Rectal smooth muscle tissue (tissue), 1 donor: Measurements from ENCODE around the gene IGSF9B.

ENCODE experiments used
- H3K27ac ChIP-seq: one replicate; pipeline ENCODE4 v1.7.0; 2013; ENCODE audit warnings: low read depth, low read length, inconsistent platforms
- H3K27me3 ChIP-seq: one replicate; pipeline ENCODE4 v1.7.0; 2013; ENCODE audit warnings: low read length; ENCODE audit not compliant: control insufficient read depth, insufficient read depth
- H3K36me3 ChIP-seq: one replicate; pipeline ENCODE4 v1.7.0; 2013; ENCODE audit warnings: low read length; ENCODE audit not compliant: control insufficient read depth, insufficient read depth
- H3K4me1 ChIP-seq: one replicate; pipeline ENCODE4 v1.7.0; 2013; ENCODE audit warnings: low read length; ENCODE audit not compliant: control insufficient read depth, insufficient read depth
- H3K4me3 ChIP-seq: one replicate; pipeline ENCODE4 v1.7.0; 2013; ENCODE audit warnings: low read length
- H3K9ac ChIP-seq: one replicate; pipeline ENCODE4 v1.7.0; 2013; ENCODE audit warnings: low read length

The IGSF9B gene

DNA sequence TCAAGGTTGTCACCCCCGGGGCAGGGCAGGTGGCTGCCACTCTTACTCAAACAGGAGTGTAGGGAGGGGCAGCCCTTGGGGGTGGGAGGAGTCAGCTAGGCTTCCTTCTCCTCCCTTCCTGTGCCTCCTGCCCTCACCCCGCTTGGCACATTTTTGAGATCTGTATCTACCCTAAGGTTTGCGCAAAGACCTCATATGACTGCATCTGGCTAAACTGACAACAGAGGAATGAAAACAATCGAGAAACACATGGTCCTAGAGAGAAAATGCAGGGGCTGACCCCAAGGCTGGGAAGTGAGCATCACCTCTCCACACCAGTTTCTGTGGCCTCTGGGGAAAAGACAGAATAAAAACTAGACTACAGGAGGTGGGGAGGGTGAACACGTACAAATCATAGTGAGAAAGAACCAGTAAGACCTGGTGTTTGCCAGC, 28.1 kb downstream of the IGSF9B start:
- Histone ChIP-seq H3K27ac (no peak overlapping the region), H3K4me1 (no peaks in the 10 kb centered on the region), H3K9ac (no peak overlapping the region), H3K36me3 (peaks cover 16% of the 10 kb centered on the region), H3K27me3 (no peaks in the 10 kb centered on the region), H3K4me3 (no peak overlapping the region)

DNA sequence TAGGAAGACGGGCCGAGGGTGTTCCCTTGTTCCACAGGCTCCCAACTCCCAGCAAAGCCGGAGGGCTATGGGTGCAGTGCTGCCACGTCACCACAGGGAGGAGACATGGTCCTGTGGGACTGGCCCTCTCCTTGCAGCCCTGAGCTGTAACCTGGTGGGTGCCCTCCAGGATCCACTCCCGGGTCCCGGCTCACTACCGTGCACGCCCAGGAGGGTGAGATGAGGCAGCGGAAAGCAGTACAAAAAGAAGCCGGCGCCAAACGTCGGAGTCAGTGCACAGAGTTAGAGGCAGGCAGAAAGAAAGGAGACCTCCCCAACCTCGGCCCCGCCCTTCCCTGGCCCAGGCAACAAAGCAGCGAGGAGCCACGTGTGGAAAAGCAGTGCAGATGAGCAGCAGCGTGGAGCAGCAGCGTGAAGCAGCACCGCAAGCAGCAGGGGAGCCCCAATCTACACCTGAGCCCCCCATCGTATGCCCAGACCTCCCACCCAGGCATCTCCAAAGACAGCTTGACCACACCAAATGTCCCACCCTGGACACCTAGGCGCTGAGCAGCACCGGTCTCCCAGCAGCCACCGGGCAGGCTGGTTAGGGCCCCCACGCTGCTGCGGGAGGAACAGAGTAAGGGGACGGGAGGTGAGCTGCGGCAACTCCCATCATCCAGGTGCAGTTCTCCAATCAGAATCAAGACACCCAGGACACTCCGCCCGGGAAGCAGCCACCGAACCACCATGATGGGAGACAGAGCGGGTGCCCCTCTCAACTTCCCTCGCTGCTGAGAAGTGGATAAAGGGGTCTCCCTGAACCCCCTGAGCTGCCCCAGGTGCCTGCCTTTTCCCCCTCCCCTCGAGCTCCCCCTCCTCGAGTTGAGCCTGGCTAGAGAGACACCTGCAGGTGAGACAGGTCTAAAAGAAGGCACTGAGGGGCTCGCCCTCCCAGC, 28.8 kb downstream of the IGSF9B start:
- no peaks in the 10 kb centered on the region for H3K27me3 ChIP-seq
- H3K36me3 ChIP-seq: peaks cover 16% of the 10 kb centered on the region
- no peak overlapping the region for H3K27ac ChIP-seq
- H3K4me1 ChIP-seq: no peaks in the 10 kb centered on the region
- peak overlapping the region; percentile 33 for H3K4me3 ChIP-seq
- no peak overlapping the region for H3K9ac ChIP-seq

DNA sequence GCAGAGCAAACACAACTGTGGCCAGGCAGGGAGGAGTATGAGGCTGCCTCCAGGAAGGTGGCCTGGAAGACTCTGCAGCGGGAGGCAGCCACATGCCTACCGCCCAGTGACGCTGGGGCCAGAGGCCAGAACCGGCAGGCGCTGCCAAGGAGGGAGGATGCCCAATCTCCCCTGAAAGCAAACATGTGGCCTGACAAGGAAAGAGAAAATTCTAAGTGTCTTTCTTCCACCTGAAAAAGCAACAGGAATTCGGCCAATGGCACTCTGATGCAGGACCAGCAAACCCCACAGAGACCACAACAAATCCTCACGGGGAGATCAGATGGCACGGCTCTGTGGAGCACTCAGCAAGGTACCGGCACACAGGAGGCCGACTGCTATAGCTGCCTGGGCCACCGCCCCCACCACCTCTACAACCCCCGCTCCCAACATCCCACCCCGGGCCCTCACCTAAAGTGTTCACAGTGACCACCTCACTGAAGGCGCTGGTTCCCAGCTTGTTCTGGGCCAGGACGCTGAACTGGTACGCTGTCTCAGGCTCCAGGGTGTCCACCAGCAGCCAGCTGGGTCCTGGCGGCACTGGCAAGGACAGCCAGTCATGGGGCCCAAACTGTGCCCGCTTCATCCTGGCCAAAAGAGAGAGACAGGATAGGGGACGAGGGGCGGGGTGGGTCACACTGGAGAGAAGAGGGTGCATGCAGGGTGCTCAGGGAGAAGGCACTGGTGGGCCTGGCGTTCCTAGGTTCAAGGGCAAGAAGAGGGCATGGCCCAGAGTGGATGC, 30.1 kb downstream of the IGSF9B start:
- peaks cover 16% of the 10 kb centered on the region for H3K36me3 ChIP-seq

DNA sequence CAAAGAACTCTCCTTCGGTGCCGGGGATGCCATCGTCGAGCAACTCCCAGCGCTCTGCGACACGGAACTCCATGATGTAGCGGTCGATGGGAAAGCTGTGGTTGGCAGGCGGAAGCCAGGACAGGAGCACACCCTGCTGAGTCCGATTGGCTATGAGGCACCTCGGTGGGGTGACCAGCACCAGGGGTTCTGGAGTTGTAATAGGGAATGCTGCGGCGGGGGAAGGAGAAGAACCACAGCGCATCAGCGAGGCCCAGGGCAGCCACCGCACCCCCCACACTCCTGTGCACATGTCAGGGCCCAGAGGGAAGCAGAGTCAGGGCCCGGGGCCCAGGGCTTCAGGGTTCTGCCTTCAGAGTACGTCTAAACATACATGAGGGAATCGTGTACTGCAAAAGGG, 31.0 kb downstream of the IGSF9B start:
- Histone ChIP-seq H3K27me3 (no peaks in the 10 kb centered on the region), H3K36me3 (peaks cover 13% of the 10 kb centered on the region), H3K4me1 (no peaks in the 10 kb centered on the region), H3K9ac (no peak overlapping the region), H3K27ac (no peak overlapping the region), H3K4me3 (no peak overlapping the region)

More for the DNA sequence above, 30.1 kb downstream of the IGSF9B start:
- Histone ChIP-seq H3K4me1 (no peaks in the 10 kb centered on the region), H3K4me3 (no peak overlapping the region), H3K9ac (no peak overlapping the region), H3K27ac (no peak overlapping the region), H3K27me3 (no peaks in the 10 kb centered on the region)

DNA sequence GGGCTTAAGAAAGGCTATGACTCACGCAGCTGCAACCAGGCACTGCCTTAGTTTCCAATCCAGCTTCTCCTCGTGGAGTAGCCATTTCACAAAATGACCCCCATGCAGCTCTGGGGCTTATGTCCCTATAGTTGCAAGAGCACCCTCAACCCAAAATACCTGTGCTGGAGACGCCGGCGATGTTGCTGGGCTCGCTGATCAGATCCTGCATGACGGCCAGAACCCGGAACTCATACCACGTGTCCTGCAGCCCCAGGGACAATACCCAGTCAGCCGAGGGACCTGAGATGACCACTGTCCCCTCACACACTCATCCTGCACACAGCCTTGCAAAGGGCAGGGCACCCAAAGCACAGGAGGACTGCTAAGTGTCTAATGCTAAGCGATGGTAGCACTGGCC, 32.1 kb downstream of the IGSF9B start:
- Histone ChIP-seq H3K27ac (no peak overlapping the region), H3K36me3 (peaks cover 13% of the 10 kb centered on the region), H3K27me3 (no peaks in the 10 kb centered on the region)

DNA sequence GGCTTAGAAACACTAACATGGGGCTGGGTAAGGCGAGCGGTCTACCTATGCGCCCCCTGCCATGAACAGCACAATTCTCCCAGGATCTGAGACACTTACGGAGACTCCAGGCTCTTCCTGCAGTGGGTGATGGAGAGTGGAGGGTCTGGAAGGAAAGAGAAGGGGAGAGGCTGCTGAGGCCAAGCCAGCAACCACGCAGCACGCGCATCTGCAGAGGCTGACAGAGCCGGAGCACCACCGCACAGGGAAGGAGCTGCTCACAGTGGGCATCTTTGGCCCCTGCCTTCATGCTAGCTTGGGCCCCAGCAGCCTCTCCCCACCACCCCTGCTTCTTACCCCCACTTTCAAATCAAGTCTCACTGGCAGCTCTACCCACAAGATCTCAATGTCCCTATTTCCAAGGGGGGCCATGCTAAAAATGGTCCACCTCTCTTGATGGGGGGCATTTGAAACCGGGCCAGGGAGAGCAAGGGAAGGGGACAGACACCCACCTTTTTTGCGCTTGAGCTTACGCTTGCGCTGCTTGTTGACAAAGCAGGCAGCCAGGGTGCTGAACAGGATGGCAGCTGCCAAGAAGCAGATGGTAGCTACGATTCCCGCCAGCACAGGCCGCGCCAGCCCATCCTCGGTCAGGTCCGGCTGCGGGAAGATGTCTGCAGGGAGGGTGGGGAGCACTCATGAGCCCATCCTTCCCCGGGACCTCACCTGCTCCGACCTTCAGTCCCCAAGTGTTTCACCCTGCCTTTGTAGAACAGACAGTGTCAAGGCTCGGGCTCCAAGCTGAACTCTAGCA, 34.5 kb downstream of the IGSF9B start:
- Histone ChIP-seq H3K36me3 (peaks cover 13% of the 10 kb centered on the region), H3K4me3 (no peak overlapping the region), H3K4me1 (no peaks in the 10 kb centered on the region), H3K27me3 (no peaks in the 10 kb centered on the region), H3K9ac (no peak overlapping the region), H3K27ac (no peak overlapping the region)

More for the DNA sequence above, 32.1 kb downstream of the IGSF9B start:
- Histone ChIP-seq H3K4me1 (no peaks in the 10 kb centered on the region), H3K9ac (no peak overlapping the region), H3K4me3 (no peak overlapping the region)

DNA sequence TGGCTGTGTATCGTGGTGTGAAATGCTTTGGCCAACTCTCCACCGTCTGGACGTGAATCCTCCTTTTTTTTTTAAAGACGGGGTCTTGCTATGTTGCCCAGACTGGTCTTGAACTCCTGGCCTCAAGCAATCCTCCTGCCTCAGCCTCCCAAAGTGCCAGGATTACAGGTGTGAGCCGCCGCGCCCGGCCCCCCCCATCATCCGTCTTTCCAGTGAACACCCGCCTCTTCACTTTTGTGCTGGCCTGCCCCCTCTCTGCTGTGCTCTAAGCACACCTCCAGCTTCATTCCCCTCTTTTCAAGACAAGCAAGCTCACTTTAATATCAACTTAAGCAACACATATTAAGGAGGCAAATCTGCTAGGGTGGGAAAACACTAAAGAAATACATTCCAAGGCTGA, 35.3 kb downstream of the IGSF9B start:
- Histone ChIP-seq H3K27me3 (no peaks in the 10 kb centered on the region), H3K9ac (no peak overlapping the region), H3K4me3 (no peak overlapping the region), H3K36me3 (peaks cover 11% of the 10 kb centered on the region), H3K27ac (no peak overlapping the region), H3K4me1 (no peaks in the 10 kb centered on the region)

DNA sequence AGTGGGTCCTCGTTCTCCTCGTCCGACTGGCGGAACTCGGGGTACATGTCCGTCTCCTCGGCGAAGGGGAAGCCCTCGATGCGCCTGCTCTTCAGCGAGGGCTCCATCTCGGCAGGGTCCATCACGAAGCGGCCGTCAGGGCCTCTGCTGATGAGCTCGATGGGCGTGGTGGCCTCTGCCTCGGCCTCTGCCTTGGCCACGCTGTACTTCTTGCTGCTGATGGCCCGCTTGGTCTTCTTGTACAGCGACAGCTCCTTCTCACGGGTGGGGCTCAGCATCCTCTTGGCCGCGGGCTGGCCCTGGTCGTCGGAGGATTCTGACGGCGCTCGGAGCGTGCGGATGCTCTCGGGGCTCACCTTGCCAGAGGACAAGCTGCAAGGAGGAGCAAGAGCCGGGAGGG, 35.7 kb downstream of the IGSF9B start:
- Histone ChIP-seq H3K27ac (no peak overlapping the region), H3K36me3 (peaks cover 10% of the 10 kb centered on the region), H3K4me1 (no peaks in the 10 kb centered on the region), H3K9ac (no peak overlapping the region), H3K27me3 (no peaks in the 10 kb centered on the region), H3K4me3 (no peak overlapping the region)

DNA sequence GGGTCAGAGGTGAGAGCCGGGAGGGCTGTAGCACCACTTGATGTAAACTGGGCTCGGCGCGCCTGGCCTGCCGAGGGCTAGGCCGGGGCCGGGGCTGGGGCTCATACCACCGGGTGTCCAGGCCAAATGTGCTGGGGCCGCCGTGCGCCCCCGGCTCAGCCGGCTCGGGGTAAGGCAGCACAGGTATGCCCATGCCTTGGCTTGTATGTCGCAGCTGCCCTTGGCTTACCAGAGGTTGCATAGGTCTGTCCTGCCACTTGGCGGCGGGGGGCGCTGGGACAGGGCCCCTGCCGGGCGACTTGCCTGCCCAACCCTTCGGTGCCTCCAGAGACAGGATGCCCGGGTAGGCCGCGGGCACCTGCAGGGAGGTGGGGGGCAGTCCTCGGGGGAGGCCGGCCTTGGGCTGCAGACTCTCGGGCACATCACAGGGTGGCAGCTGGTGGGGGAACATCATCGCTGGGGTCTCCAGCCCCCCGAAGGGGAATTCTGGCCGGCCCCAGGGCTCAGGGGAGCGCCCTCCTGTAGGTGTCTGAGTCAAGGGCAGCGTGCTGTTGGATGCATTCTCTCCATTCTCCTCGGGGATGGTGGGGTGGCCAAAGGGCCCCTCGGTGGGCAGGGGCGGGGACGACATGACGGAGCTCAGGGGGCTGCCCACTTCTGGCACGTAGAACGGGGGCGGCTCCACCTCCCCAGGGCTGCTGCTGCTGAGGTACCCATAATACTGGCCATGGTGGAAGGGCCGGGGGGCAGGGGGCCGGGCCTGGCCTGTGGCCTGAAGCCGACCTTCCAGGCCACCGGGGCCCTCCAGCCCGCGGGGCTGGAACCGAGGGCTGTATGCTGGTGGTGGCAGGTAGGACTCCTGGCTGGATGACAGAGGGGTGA, 36.4 kb downstream of the IGSF9B start:
- Histone ChIP-seq H3K27me3 (no peaks in the 10 kb centered on the region), H3K36me3 (peaks cover 5% of the 10 kb centered on the region), H3K9ac (no peak overlapping the region), H3K4me1 (no peaks in the 10 kb centered on the region), H3K4me3 (no peak overlapping the region), H3K27ac (no peak overlapping the region)

DNA sequence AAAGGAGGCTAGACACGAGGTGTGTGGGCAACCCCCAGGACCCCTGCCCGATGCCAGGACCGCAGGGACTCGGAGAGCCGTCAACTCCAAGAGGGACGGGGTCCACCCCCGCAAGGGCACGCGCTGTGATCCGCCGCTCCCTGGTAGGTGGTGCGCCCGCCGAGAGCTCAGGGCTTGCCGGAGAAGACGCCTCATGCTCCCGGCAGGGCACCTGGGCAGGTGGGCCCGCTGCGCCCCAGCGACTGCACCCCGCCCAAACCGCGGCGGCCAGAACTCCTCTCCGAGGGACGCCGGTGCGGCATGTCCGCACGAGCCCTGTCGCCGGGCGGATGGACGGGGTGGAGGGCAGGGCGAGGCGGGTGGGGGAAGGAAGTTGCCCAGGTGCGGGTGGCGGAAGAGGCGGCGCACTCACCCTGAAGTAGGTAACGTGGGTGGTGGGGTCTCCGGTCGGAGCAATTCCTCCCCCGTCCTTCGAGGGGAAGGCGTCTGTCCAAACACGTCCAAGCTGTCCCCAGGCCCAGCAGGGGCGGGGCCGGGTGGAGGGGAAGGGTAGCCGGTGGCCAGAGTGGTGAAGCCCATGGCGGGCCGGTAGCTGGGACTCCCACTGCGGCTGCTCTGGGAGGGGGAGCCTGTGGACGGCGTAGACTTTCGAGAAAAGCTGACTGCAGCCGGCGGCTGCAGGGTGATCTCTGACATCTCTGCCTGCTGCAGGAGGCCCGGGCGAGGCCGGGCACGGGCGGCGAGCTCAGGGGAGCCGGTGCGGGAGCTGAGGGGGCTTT, 37.2 kb downstream of the IGSF9B start:
- Histone ChIP-seq H3K4me1 (no peaks in the 10 kb centered on the region), H3K4me3 (no peak overlapping the region), H3K9ac (no peak overlapping the region), H3K27ac (no peak overlapping the region), H3K27me3 (no peaks in the 10 kb centered on the region), H3K36me3 (no peaks in the 10 kb centered on the region)
